ENCODE measurements around the gene SPIB.
"Not testable (repeated sequence)": the region's sequence is repeated elsewhere in the genome, so short reads cannot be mapped to it uniquely, and the experiment has no call there.

The SPIB gene

GRCh38 chr19:50390295-50390694, 28.4 kb upstream of the SPIB start:
- not testable (repeated sequence) for DNase-seq (ENCODE audit: extremely low read depth in 1 of 2, low read depth in 1 of 2)

- DNase-seq (ENCODE audit: extremely low read depth in 1 of 2, low read depth in 1 of 2), result not testable (repeated sequence)
Observed at GRCh38 chr19:50390952-50391351, 27.8 kb upstream of the SPIB start.

- DNase-seq (ENCODE audit: extremely low read depth in 1 of 2, low read depth in 1 of 2), result no peak
Observed at GRCh38 chr19:50392759-50393158, 26.0 kb upstream of the SPIB start.

GRCh38 chr19:50393589-50393988, 25.1 kb upstream of the SPIB start:
- no peak for DNase-seq (ENCODE audit: extremely low read depth in 1 of 2, low read depth in 1 of 2)

- no peak for DNase-seq (ENCODE audit: extremely low read depth in 1 of 2, low read depth in 1 of 2)
Observed at GRCh38 chr19:50394017-50394416, 24.7 kb upstream of the SPIB start.

- no peak for DNase-seq (ENCODE audit: extremely low read depth in 1 of 2, low read depth in 1 of 2)
Observed at GRCh38 chr19:50398675-50399367, 19.9 kb upstream of the SPIB start.

- DNase-seq (ENCODE audit: extremely low read depth in 1 of 2, low read depth in 1 of 2), result no peak
Observed at GRCh38 chr19:50399368-50399745, 19.4 kb upstream of the SPIB start.

- no peak for DNase-seq (ENCODE audit: extremely low read depth in 1 of 2, low read depth in 1 of 2)
Observed at GRCh38 chr19:50401605-50402450, 16.9 kb upstream of the SPIB start.

GRCh38 chr19:50402544-50403301, 16.0 kb upstream of the SPIB start:
- DNase-seq (ENCODE audit: extremely low read depth in 1 of 2, low read depth in 1 of 2), result no peak

GRCh38 chr19:50406156-50406820, 12.4 kb upstream of the SPIB start:
- no peak for DNase-seq (ENCODE audit: extremely low read depth in 1 of 2, low read depth in 1 of 2)

- no peak for DNase-seq (ENCODE audit: extremely low read depth in 1 of 2, low read depth in 1 of 2)
Observed at GRCh38 chr19:50406829-50407228, 11.9 kb upstream of the SPIB start.

- no peak for DNase-seq (ENCODE audit: extremely low read depth in 1 of 2, low read depth in 1 of 2)
Observed at GRCh38 chr19:50409347-50409746, 9.4 kb upstream of the SPIB start.

- DNase-seq (ENCODE audit: extremely low read depth in 1 of 2, low read depth in 1 of 2), result no peak
Observed at GRCh38 chr19:50410109-50410508, 8.6 kb upstream of the SPIB start.

GRCh38 chr19:50412419-50412818, 6.3 kb upstream of the SPIB start:
- DNase-seq (ENCODE audit: extremely low read depth in 1 of 2, low read depth in 1 of 2), result no peak

- no peak for DNase-seq (ENCODE audit: extremely low read depth in 1 of 2, low read depth in 1 of 2)
Observed at GRCh38 chr19:50413096-50413495, 5.6 kb upstream of the SPIB start.

- no peak for DNase-seq (ENCODE audit: extremely low read depth in 1 of 2, low read depth in 1 of 2)
Observed at GRCh38 chr19:50413531-50413930, 5.2 kb upstream of the SPIB start.

GRCh38 chr19:50414864-50415660, 3.7 kb upstream of the SPIB start:
- DNase-seq (ENCODE audit: extremely low read depth in 1 of 2, low read depth in 1 of 2), result peak; percentile 47 to 57

- no peak for DNase-seq (ENCODE audit: extremely low read depth in 1 of 2, low read depth in 1 of 2)
Observed at GRCh38 chr19:50415661-50416033, 3.1 kb upstream of the SPIB start.

GRCh38 chr19:50416034-50416977, 2.4 kb upstream of the SPIB start:
- no peak for DNase-seq (ENCODE audit: extremely low read depth in 1 of 2, low read depth in 1 of 2)
